SJCRH30 (cell line): ENCODE measurements around the gene RAB15. TPM values are rescaled to one million over a fixed set of nuclear protein-coding genes. Genes with fewer than 3 reads are reported as not detected.

ENCODE experiments used
- DNase-seq, 2 experiments: peaks; one replicate each; pipeline ENCODE4 v3.0.0-alpha.2; 2015 to 2020
- H3K27ac ChIP-seq: fragments of 250-450 bp; sonication (Bioruptor Pico); 2 replicates; pipeline ENCODE4 v1.5.1; 2020; ENCODE audit warnings: mild to moderate bottlenecking, moderate library complexity
- H3K27me3 ChIP-seq: fragments of 250-450 bp; sonication (Bioruptor Pico); 2 replicates; pipeline ENCODE4 v1.5.1; 2020; ENCODE audit warnings: mild to moderate bottlenecking, moderate library complexity
- H3K36me3 ChIP-seq: fragments of 250-450 bp; sonication (Bioruptor Pico); 2 replicates; pipeline ENCODE4 v1.5.1; 2020; ENCODE audit warnings: mild to moderate bottlenecking, moderate library complexity
- H3K4me1 ChIP-seq: fragments of 250-450 bp; sonication (Bioruptor Pico); 2 replicates; pipeline ENCODE4 v1.5.1; 2020; ENCODE audit warnings: mild to moderate bottlenecking, moderate library complexity
- H3K4me3 ChIP-seq: fragments of 250-450 bp; sonication (Bioruptor Pico); 2 replicates; pipeline ENCODE4 v1.5.1; 2020; ENCODE audit warnings: mild to moderate bottlenecking, moderate library complexity
- H3K9me3 ChIP-seq: fragments of 250-450 bp; sonication (Bioruptor Pico); replicated peaks from 2 replicates; pipeline ENCODE4 v1.5.1; 2020; ENCODE audit warnings: mild to moderate bottlenecking, moderate library complexity
- total RNA-seq: library from RNA; depleted of rRNA; stranded (reverse); fragments of >200 nt; shearing (Covaris generic); gene quantifications from 2 replicates; pipeline ENCODE4 v1.2.3, GENCODE V29; 2014

RAB15 gene
- total RNA-seq, 1 experiment from 2014 or later = 21.6 TPM

DNA sequence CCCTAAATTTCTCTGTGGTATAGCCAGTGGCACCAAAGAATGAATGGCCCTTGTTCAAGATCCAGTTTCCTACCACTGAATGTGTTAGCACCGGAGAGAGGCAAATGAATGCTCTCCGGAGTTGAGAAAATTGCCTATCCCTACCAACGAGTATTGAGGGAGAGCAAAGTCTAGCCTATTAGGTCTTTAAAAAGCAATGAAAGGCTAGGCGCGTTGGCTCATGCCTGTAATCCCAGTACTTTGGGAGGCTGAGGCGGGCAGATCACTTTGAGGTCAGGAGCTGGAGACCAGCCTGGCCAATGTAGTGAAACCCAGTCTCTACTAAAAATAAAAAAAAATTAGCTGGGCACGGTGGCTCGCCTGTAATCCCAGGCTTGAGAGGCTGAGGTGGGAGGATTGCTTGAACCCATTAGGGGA lies 898 bp upstream of the RAB15 start:
- Histone ChIP-seq H3K4me3 (no peak overlapping the region), H3K36me3 (no peaks in the 10 kb centered on the region), H3K27me3 (no peaks in the 10 kb centered on the region), H3K27ac (no peak overlapping the region), H3K4me1 (peaks cover 28% of the 10 kb centered on the region), H3K9me3 (no peaks in the 10 kb centered on the region)
- no peak for DNase-seq

DNA sequence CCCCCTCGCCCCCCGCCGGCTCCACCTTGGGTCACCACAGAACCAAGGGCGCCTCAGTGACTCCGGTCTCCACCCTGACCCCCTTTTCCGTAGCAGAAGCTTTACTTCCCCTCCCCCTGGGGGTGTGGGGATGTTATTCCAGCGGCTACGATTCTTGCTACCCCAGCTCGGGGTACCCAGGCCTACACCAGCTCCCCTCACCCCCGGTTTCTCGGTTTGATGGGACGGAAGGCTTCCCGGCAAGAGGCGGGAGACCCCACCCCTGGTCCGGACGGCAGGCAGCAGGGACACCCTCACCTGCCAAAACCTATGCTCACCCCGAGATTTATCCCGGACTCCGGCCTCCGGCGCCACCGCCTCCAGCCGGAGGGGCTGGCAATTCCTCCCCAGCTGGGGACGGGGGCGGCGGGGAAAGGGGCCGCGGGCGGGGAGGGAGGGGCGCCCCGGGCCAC lies 619 bp downstream of the RAB15 start:
- Histone ChIP-seq H3K4me1 (peaks cover 28% of the 10 kb centered on the region), H3K27me3 (no peaks in the 10 kb centered on the region), H3K27ac (peak overlapping the region; percentile 33), H3K36me3 (no peaks in the 10 kb centered on the region), H3K4me3 (peak overlapping the region; percentile 83), H3K9me3 (no peaks in the 10 kb centered on the region)
- no peak for DNase-seq

DNA sequence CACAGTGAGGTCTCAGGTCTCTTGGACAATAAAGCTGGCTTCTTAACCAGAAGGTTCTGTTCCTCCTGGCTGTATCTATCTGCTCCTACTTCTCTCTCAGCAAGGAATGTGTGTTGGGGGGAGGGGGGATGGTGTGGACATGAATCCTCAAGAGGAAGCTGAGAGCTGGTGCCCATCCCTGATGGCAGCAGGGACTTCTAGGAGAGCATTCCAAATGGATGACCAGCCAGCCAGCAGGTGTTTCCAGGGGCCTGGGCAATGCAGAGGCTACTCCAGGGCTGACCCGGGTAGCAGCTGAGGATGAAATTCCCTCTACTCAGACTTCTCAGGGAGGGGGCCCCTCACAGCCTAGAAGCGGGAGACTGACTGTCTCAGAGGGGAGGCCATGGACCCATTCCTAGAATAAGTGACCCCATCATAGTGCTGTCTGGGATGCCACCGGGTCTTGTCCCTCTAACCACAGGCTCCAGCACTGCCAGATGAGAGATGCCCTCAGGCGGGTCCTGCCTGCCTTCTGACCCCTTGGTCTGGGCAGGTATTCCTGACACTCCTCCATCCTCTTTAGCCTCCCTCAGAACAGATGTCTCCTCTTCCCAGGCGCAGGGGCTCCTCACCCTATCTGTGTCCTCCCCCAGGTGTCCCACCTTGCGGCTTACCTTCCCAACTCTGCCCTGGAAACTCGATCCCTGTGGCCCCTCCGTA lies 1.2 kb downstream of the RAB15 start:
- peak overlapping the region; percentile 33 for H3K27ac ChIP-seq
- peaks cover 28% of the 10 kb centered on the region for H3K4me1 ChIP-seq
- no peaks in the 10 kb centered on the region for H3K9me3 ChIP-seq
- H3K4me3 ChIP-seq = peak overlapping the region; percentile 83
- peak; percentile 44 to 64 for DNase-seq
- no peaks in the 10 kb centered on the region for H3K27me3 ChIP-seq
- H3K36me3 ChIP-seq = no peaks in the 10 kb centered on the region

DNA sequence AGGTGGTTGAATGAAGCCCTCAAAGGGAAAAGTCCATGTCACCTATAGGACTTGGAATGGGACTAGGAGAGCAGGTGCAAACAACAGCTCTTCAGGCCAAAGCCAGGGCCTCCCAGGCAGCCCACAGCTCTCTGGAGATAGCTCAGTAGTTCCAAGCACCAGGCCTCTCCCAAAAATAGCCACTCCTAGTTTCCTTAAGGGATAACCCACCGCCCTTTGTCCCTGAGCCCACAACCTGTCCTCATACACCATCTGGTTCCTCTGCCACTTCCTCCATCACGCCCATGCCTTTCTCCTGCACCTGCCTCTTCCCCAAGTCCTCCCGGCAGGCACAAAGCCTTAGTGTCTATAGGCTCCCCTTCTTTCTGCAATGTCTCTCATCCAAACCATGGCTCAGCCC lies 2.1 kb downstream of the RAB15 start:
- no peaks in the 10 kb centered on the region for H3K27me3 ChIP-seq
- H3K36me3 ChIP-seq = no peaks in the 10 kb centered on the region
- no peak overlapping the region for H3K27ac ChIP-seq
- H3K4me1 ChIP-seq = peaks cover 28% of the 10 kb centered on the region
- H3K4me3 ChIP-seq = no peak overlapping the region
- no peak for DNase-seq
- no peaks in the 10 kb centered on the region for H3K9me3 ChIP-seq

DNA sequence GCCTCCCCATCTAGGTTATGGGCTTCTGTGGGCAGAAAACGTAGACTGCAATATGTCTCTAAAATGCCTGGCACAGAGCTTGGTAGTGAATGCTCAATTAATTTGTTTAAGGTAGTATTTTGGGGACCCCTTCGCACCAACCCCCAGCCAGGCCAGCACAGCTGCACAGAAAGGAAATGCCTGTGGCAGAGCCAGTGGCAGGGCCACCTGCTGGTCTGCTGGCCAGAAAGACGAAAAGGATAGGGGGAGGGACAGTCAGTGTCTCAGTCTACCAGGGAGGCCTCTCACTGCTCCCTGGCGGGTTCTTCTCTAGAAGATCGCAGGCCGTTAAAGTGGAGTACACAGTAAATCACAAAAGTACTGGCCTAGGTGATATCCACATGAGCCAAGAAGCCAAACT lies 3.5 kb downstream of the RAB15 start:
- Histone ChIP-seq H3K9me3 (no peaks in the 10 kb centered on the region), H3K4me1 (peaks cover 28% of the 10 kb centered on the region), H3K27ac (peak overlapping the region; percentile 19), H3K27me3 (no peaks in the 10 kb centered on the region), H3K4me3 (no peak overlapping the region), H3K36me3 (no peaks in the 10 kb centered on the region)
- DNase-seq = peak; percentile 49 to 58

DNA sequence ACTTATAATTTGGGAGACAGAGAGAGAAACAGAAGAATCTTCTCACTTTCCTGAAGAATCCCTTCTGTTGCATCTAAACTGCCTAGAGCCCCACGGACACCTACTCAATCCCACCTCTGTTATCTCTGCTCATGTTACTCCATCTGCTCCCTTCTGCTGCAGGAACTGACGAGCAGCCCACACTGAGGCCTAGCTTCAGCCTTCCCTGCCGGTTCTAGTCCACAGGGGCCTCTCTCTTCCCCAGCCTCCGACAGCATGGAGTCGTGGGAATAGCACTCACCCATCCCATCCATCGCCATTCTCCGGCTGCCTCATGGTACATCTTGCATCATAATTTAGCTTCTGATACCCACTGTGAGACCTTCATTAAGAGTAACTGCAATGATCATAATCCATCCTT lies 4.0 kb downstream of the RAB15 start:
- Histone ChIP-seq H3K27me3 (no peaks in the 10 kb centered on the region), H3K27ac (peak overlapping the region; percentile 19), H3K4me3 (no peak overlapping the region), H3K4me1 (peaks cover 28% of the 10 kb centered on the region), H3K36me3 (no peaks in the 10 kb centered on the region), H3K9me3 (no peaks in the 10 kb centered on the region)
- no peak for DNase-seq

DNA sequence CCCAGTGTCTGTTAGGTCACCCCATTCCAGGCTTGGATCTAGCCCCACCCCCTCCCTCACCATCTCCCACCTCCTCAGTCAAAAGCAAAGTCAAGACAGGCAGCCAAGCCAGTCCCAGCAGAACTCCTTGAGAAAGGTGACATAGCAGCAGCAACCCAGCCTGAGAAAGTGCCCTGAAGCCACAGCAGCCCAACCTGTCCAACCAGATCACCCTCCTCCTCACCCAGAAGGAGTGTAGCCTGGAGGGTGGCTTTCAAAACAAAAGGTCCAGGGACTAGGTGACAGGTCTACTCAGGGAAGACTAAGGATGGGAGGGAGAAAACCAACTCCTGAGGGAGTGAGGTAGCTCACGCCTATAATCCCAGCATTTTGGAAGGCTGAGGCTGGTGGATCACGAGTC lies 5.2 kb downstream of the RAB15 start:
- Histone ChIP-seq H3K9me3 (no peaks in the 10 kb centered on the region), H3K27me3 (no peaks in the 10 kb centered on the region), H3K4me1 (peaks cover 28% of the 10 kb centered on the region), H3K4me3 (no peak overlapping the region), H3K27ac (no peak overlapping the region), H3K36me3 (no peaks in the 10 kb centered on the region)
- DNase-seq = no peak

DNA sequence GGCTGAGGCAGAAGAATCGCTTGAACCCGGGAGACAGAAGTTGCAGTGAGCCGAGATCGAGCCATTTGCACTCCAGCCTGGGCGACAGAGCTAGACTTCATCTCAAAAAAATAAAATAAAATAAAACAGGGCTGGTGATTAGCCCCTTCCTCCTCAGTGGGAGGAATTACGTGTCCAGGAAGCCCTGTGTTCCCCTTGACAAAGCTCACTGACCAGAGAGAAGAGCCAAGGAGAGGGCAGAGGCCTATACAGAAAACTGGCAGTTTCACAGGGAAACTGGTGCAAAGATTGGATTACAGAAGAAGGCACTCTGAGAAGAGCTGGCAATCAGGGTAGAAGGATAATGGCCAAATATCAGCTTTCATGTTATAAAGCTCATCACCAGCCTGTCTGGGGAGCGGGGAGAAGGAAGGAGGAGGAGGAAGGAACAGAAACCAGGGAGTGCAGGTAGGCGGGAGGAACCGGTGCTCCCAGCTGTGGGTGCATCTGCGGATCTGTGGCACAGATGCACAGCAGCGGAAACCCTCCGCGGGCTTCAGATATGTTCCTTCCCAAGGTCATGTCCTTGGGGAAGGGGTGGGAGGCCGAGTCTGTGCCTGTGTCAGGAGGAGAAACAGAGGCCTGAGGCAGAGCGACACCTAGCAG lies 6.7 kb downstream of the RAB15 start:
- H3K36me3 ChIP-seq = no peaks in the 10 kb centered on the region
- H3K27ac ChIP-seq = no peak overlapping the region
- no peak for DNase-seq
- H3K9me3 ChIP-seq = no peaks in the 10 kb centered on the region
- H3K4me1 ChIP-seq = peaks cover 20% of the 10 kb centered on the region
- H3K27me3 ChIP-seq = no peaks in the 10 kb centered on the region
- no peak overlapping the region for H3K4me3 ChIP-seq

DNA sequence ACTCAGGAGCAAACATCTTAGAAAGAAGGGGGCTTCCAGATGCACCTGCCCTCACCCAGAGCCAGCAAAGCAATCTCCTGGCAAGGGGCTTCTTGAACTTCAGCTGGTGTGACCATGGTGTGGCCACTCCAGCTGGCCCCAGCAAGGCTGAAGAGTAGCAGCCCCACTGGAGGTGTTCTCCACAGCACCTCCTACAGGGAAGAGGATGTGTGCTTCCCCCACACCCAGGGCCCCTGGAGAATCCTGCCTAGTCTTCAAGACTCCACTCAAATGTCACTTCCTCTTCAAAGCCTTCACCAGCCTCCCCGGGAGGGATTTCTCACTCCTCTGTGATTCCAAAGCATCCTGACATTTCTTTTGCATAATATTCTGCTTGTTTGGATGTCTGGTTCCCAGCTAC lies 8.5 kb downstream of the RAB15 start:
- Histone ChIP-seq H3K9me3 (no peaks in the 10 kb centered on the region), H3K27ac (no peak overlapping the region), H3K4me1 (peaks cover 5% of the 10 kb centered on the region), H3K36me3 (no peaks in the 10 kb centered on the region), H3K27me3 (no peaks in the 10 kb centered on the region), H3K4me3 (no peak overlapping the region)
- DNase-seq = no peak

DNA sequence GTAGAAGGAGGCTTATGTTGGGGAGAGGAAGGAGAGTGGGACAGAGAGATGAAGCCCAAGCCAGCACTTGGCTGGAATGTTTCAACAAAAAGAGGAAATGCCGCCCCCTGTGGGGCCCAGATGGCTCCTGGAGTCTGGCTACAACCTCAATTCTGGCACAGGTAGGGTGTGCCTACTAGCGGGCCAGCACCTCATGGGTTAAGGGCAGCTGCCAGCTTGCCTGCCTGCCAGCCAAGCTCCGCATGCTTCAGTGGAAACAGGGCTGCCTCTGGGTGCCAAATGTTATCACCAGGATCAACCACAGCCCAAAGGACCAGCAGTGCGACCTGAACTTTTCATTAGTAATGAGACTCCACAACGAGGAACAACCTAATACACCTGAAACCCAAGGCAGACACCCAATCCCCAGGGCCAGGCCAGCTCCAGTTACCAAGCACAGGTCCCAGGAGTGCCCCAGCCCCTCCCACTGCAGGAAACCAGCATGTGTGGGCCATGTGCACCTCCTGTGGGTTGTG lies 11.3 kb downstream of the RAB15 start:
- H3K27ac ChIP-seq = no peak overlapping the region
- H3K4me3 ChIP-seq = no peak overlapping the region
- no peaks in the 10 kb centered on the region for H3K36me3 ChIP-seq
- no peaks in the 10 kb centered on the region for H3K9me3 ChIP-seq
- no peak for DNase-seq
- no peaks in the 10 kb centered on the region; the same call in 1 of the 2 replicates for H3K4me1 ChIP-seq
- no peaks in the 10 kb centered on the region for H3K27me3 ChIP-seq

DNA sequence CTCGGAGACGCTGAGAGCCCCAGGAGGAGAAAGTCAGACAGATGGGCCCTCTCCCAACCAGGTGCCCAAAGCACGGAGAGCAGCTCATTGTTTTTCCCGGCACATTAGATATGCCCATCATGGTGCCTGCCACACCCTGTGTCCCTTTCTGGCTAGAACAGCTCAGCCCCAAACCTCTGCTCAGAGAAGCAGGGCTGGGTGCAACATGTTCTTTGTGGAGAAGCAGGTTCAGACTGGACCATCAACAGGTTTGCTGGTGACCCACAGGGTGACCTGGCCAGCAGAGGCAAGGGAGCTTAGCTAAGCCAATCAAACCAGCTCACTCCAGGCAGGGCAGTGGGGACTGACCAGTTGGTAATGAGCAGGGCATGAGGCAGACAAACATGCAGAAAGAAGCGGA lies 13.4 kb downstream of the RAB15 start:
- Histone ChIP-seq H3K27me3 (no peaks in the 10 kb centered on the region), H3K27ac (no peak overlapping the region)

DNA sequence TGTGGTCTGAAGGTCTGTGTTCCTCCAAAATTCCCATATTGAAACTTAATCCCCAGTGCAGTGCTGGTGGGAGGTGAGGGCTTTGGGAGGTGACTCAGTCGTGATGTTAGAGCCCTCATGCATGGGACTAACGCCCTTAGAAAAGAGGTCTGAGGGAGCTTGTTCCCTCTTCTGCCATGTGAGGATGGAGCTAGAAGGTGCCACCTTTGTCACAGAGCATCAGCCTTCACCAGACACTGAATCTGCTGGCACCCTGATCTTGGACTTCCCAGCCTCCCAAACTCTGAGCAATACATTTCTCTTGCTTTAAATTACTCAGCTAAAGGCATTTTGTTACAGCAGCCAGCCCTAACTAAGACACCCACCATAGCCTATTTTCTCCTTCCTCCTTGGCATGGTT lies 13.9 kb downstream of the RAB15 start:
- Histone ChIP-seq H3K9me3 (no peaks in the 10 kb centered on the region), H3K27ac (no peak overlapping the region), H3K27me3 (no peaks in the 10 kb centered on the region), H3K4me3 (no peak overlapping the region), H3K36me3 (no peaks in the 10 kb centered on the region), H3K4me1 (no peaks in the 10 kb centered on the region; the same call in 1 of the 2 replicates)
- no peak for DNase-seq

More for the DNA sequence above, 13.4 kb downstream of the RAB15 start:
- no peaks in the 10 kb centered on the region for H3K9me3 ChIP-seq
- no peaks in the 10 kb centered on the region; the same call in 1 of the 2 replicates for H3K4me1 ChIP-seq
- no peak for DNase-seq
- no peaks in the 10 kb centered on the region for H3K36me3 ChIP-seq
- no peak overlapping the region for H3K4me3 ChIP-seq

DNA sequence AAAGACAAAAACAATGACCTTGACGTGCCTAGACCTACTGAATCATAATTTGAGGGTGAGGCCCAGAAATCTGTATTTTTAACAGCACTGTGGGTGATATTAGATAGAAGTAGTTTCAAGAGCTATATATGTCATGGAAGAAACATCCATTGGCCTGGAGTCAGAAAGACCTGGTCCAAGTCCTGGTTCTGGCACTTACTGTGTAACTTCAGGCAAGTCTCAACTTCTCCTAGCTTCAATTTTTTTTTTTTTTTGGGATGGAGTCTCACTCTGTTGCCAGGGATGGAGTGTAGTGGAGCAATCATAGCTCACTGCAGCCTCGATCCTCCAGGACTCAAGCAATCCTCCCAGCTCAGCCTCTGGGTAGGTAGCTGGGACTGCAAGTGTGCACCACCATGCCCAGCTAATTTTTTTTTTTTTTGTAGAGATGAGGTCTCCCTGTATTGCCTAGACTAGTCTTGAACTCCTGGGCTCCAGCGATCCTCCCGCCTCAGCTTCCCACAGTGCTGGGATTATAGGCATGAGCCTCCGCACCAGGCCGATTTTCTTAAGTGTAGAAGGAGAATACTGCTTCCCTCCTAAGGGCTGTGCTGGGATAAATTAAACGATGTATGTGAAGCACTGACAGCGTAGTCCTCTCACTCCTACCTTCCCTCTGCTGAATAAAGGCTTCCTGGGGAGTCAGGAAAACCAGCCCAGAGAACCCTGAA lies 15.3 kb downstream of the RAB15 start:
- no peaks in the 10 kb centered on the region for H3K27me3 ChIP-seq
- H3K4me1 ChIP-seq = no peaks in the 10 kb centered on the region; the same call in 1 of the 2 replicates
- no peak overlapping the region for H3K4me3 ChIP-seq
- no peak for DNase-seq
- H3K36me3 ChIP-seq = no peaks in the 10 kb centered on the region
- H3K9me3 ChIP-seq = no peaks in the 10 kb centered on the region
- H3K27ac ChIP-seq = no peak overlapping the region

DNA sequence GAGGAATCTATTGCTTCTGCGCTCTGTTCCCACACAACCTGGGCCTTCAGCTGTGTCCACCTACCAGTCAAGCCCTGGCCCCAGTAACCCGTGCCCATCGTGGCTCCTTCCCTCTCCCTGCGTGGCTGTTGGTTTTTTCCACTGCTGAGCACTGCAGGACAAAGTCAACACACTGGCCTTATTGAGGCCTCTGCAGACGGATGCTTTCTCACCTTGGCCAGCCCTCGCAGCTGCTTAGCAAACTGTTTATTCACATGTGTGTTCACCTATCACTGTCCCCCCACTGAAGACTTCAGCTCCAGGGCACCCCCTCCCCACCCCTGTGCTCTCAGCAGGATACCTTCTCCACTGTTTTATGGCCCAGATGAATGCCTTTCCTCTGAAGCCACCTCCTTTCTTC lies 16.8 kb downstream of the RAB15 start:
- H3K4me3 ChIP-seq = no peak overlapping the region
- DNase-seq = no peak
- H3K36me3 ChIP-seq = peaks cover 2% of the 10 kb centered on the region; the same call in 1 of the 2 replicates
- H3K9me3 ChIP-seq = no peaks in the 10 kb centered on the region
- H3K27ac ChIP-seq = no peak overlapping the region
- H3K27me3 ChIP-seq = no peaks in the 10 kb centered on the region
- no peaks in the 10 kb centered on the region for H3K4me1 ChIP-seq
